Keratinocyte (primary cell): ENCODE data around the gene PABPC3. TPM values are rescaled to one million over a fixed set of nuclear protein-coding genes. Genes with fewer than 3 reads are reported as not detected.

Experiments
- DNase-seq: peaks from one replicate; pipeline ENCODE4 v3.0.0-alpha.2; 2011; ENCODE audit warnings: low read depth, missing footprints, low spot score
- FAIRE-seq: peaks from 2 replicates; lab custom pipeline; 2011; peaks lifted over from hg19 to GRCh38; lab: Jason Lieb, UNC
- H2AFZ ChIP-seq: 2 replicates; pipeline ENCODE4 v1.6.0; 2012; ENCODE audit warnings: low read length, control low read depth, inconsistent platforms; ENCODE audit not compliant: control insufficient read depth
- H3K27ac ChIP-seq: 2 replicates; pipeline ENCODE4 v1.5.1; 2011; ENCODE audit warnings: low read length; ENCODE audit not compliant: control insufficient read depth, insufficient read depth
- H3K27me3 ChIP-seq: 3 replicates; pipeline ENCODE4 v1.6.0; 2011; ENCODE audit warnings: low read length; ENCODE audit not compliant: control insufficient read depth, insufficient read depth; ENCODE audit errors: extremely low read depth
- H3K36me3 ChIP-seq, 2 experiments: 2 replicates in 1 of 2; 3 replicates in 1 of 2; pipeline ENCODE4 v1.5.1; 2011; ENCODE audit warnings: low read length in 2 of 2, mild to moderate bottlenecking in 1 of 2; ENCODE audit not compliant: control insufficient read depth in 2 of 2, insufficient read depth in 2 of 2; ENCODE audit errors: extremely low read depth in 1 of 2
- H3K4me1 ChIP-seq: 3 replicates; pipeline ENCODE4 v1.5.1; 2011; ENCODE audit warnings: low read length; ENCODE audit not compliant: control insufficient read depth, insufficient read depth; ENCODE audit errors: extremely low read depth
- H3K4me2 ChIP-seq: 3 replicates; pipeline ENCODE4 v1.6.0; 2011; ENCODE audit warnings: low read depth, low read length; ENCODE audit not compliant: control insufficient read depth, insufficient read depth; ENCODE audit errors: extremely low read depth
- H3K4me3 ChIP-seq, 3 experiments: fragments of 200-600 bp in 1 of 3; sonication (generic) in 1 of 3; 2 replicates in 2 of 3; 3 replicates in 1 of 3; pipeline ENCODE4 v1.5.1; 2011 to 2016; ENCODE audit warnings: low read length in 3 of 3, mild to moderate bottlenecking in 3 of 3, control low read depth in 2 of 3, inconsistent platforms in 1 of 3, low read depth in 1 of 3, mixed read lengths in 1 of 3, mixed run types in 1 of 3, moderate library complexity in 1 of 3; ENCODE audit not compliant: control insufficient read depth in 2 of 3, insufficient read depth in 2 of 3; ENCODE audit errors: extremely low read depth in 1 of 3
- H3K79me2 ChIP-seq: 2 replicates; pipeline ENCODE4 v1.6.0; 2012; ENCODE audit warnings: low read length; ENCODE audit not compliant: control insufficient read depth, insufficient read depth
- H3K9ac ChIP-seq: 3 replicates; pipeline ENCODE4 v1.6.0; 2011; ENCODE audit warnings: low read length; ENCODE audit not compliant: control insufficient read depth, insufficient read depth; ENCODE audit errors: extremely low read depth
- H3K9me1 ChIP-seq: 3 replicates; pipeline ENCODE4 v1.6.0; 2011; ENCODE audit warnings: low read length; ENCODE audit not compliant: control insufficient read depth, insufficient read depth; ENCODE audit errors: extremely low read depth
- H3K9me3 ChIP-seq: 2 replicates; pipeline ENCODE4 v1.5.1; 2012; ENCODE audit warnings: low read depth, low read length; ENCODE audit not compliant: control insufficient read depth
- H4K20me1 ChIP-seq: 3 replicates; pipeline ENCODE4 v1.6.0; 2011; ENCODE audit warnings: low read length; ENCODE audit not compliant: control insufficient read depth, insufficient read depth; ENCODE audit errors: extremely low read depth
- EZH2 ChIP-seq: IDR thresholded peaks from one replicate; pipeline ENCODE4 v1.6.1; 2012; ENCODE audit warnings: inconsistent platforms, mild to moderate bottlenecking, low read length, moderate library complexity
- dilution Hi-C: fragments of 300-500 bp; cut with MboI; formaldehyde crosslinking; loops from one replicate; pipeline ENCODE4 v1.7.0; 2020; ENCODE audit warnings: low sequenced_read_pairs; ENCODE audit not compliant: extremely low pct_ligation_motif_present
- polyA plus RNA-seq, 5 experiments: library from polyadenylated mRNA; depleted of rRNA in 3 of 5; stranded (reverse) in 3 of 5; stranded (forward) in 1 of 5; unstranded in 1 of 5; fragments of >200 nt; gene quantifications; 1 replicate in 1 of 5; 2 replicates in 3 of 5; 3 replicates in 1 of 5; pipeline versions ENCODE4 v1.2.1 to v1.2.3, GENCODE V29; 2011 to 2012; ENCODE audit warnings: missing spikeins in 2 of 5, low read depth in 1 of 5, low replicate concordance in 1 of 5
- TF ChIP-seq, protein P1 (sequence below), 3 experiments: IDR thresholded peaks in 1 of 3; conservative IDR thresholded peaks in 1 of 3; optimal IDR thresholded peaks in 1 of 3; 2 replicates in 2 of 3; 3 replicates in 1 of 3; pipeline versions ENCODE3 to v1.5.1; 2011; ENCODE audit warnings: low read length in 3 of 3, mild to moderate bottlenecking in 3 of 3, moderate library complexity in 2 of 3, control low read depth in 1 of 3, inconsistent platforms in 1 of 3; ENCODE audit not compliant: insufficient read depth in 2 of 3; ENCODE audit errors: extremely low read depth in 1 of 3

Gene PABPC3
- polyA plus RNA-seq, 1 donor (not counting 4 experiments of a cell fraction or from before 2014, with no cell fraction given), result 0.31 TPM

DNA sequence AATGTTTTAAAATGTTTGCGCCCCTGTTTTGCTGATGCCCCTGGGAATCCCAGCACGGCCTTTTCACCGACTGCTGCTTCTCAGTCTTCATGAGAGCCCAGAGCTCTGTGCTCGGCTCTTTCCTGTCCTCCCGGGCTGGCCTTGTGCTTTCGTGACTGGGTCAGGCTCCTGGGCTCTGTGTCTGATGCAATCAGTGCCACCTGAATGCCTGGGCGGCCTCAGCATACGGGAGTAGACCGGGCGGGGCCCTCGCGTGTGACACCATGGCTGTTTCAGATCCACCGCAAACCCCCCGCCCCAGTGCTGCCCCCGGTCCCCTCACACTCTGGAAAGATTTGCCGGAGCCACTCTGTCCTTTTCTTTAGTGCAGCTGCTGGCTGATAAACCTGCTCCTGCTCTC, 21.4 kb downstream of the PABPC3 start:
- no peaks in the 10 kb centered on the region for H3K79me2 ChIP-seq
- peaks cover 4% of the 10 kb centered on the region for H3K27me3 ChIP-seq
- no peaks in the 10 kb centered on the region for H4K20me1 ChIP-seq
- H3K4me1 ChIP-seq, result peaks cover 4% of the 10 kb centered on the region
- H3K4me3 ChIP-seq, result no peak overlapping the region
- dilution Hi-C loops, result no loop called here
- H3K27ac ChIP-seq, result no peak overlapping the region
- H2AFZ ChIP-seq, result no peak overlapping the region
- H3K9me3 ChIP-seq, result no peaks in the 10 kb centered on the region
- no peaks in the 10 kb centered on the region for H3K9me1 ChIP-seq
- H3K36me3 ChIP-seq, result no peaks in the 10 kb centered on the region
- TF ChIP-seq, protein P1, sequence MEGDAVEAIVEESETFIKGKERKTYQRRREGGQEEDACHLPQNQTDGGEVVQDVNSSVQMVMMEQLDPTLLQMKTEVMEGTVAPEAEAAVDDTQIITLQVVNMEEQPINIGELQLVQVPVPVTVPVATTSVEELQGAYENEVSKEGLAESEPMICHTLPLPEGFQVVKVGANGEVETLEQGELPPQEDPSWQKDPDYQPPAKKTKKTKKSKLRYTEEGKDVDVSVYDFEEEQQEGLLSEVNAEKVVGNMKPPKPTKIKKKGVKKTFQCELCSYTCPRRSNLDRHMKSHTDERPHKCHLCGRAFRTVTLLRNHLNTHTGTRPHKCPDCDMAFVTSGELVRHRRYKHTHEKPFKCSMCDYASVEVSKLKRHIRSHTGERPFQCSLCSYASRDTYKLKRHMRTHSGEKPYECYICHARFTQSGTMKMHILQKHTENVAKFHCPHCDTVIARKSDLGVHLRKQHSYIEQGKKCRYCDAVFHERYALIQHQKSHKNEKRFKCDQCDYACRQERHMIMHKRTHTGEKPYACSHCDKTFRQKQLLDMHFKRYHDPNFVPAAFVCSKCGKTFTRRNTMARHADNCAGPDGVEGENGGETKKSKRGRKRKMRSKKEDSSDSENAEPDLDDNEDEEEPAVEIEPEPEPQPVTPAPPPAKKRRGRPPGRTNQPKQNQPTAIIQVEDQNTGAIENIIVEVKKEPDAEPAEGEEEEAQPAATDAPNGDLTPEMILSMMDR (optimal IDR thresholded peaks at IDR 0.05 in 1 of 3, IDR thresholded peaks at IDR 0.05 in 1 of 3, conservative IDR thresholded peaks at IDR 0.05 in 1 of 3; ENCODE audit: extremely low read depth in 1 of 3, insufficient read depth in 2 of 3, low read length in 3 of 3), result no peak
- no peak for TF ChIP-seq EZH2
- no peak overlapping the region for H3K9ac ChIP-seq
- DNase-seq, result no peak
- H3K4me2 ChIP-seq, result no peak overlapping the region
- no peak for FAIRE-seq

DNA sequence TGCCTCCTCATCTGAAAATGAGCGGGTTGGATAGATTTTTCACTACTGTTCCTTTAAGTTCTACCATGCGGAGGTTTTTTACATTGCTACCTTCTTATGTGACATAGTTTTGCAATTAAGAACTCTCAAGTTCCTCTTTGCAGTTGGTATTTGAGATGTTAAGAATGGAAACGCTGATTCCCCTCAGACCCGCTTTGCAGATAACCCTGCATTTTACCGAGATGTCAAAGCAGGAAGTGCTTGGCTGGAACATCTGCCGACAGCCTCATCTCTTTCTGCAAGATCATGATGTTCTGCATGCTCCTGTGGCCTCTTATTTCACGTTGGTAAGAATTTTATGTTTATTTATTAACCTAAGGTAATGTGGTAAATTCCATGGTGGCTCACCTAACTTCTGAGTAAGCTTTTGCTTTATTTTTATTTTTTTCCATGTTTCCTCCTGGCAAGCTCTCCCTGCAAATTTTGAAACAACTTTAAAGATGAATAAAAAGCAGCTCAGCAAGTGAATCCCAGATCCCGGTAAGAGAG, 22.5 kb downstream of the PABPC3 start:
- H4K20me1 ChIP-seq, result no peaks in the 10 kb centered on the region
- dilution Hi-C loops, result no loop called here

GRCh38 chr13:25130944-25131343, 35.0 kb downstream of the PABPC3 start:
- dilution Hi-C loops, result no loop called here

More for the DNA sequence above, 22.5 kb downstream of the PABPC3 start:
- H3K9me3 ChIP-seq, result no peaks in the 10 kb centered on the region
- H3K27ac ChIP-seq, result no peak overlapping the region
- no peak for FAIRE-seq
- no peaks in the 10 kb centered on the region for H3K9me1 ChIP-seq
- H3K4me1 ChIP-seq, result peaks cover 4% of the 10 kb centered on the region
- no peak overlapping the region for H3K4me3 ChIP-seq
- no peak overlapping the region for H3K4me2 ChIP-seq
- no peak for TF ChIP-seq EZH2
- no peaks in the 10 kb centered on the region for H3K36me3 ChIP-seq
- H3K9ac ChIP-seq, result no peak overlapping the region
- DNase-seq, result no peak
- no peaks in the 10 kb centered on the region for H3K79me2 ChIP-seq
- no peak overlapping the region for H2AFZ ChIP-seq
- peaks cover 4% of the 10 kb centered on the region for H3K27me3 ChIP-seq

More at GRCh38 chr13:25130944-25131343, 35.0 kb downstream of the PABPC3 start:
- DNase-seq (no peak), FAIRE-seq (no peak)
- no peaks in the 10 kb centered on the region for H3K79me2 ChIP-seq
- no peaks in the 10 kb centered on the region for H3K36me3 ChIP-seq
- no peak overlapping the region for H2AFZ ChIP-seq
- H3K4me1 ChIP-seq, result no peaks in the 10 kb centered on the region
- TF ChIP-seq EZH2, result no peak
- TF ChIP-seq, protein P1 (optimal IDR thresholded peaks at IDR 0.05 in 1 of 3, IDR thresholded peaks at IDR 0.05 in 1 of 3, conservative IDR thresholded peaks at IDR 0.05 in 1 of 3; ENCODE audit: extremely low read depth in 1 of 3, insufficient read depth in 2 of 3, low read length in 3 of 3), result no peak
- H3K9me3 ChIP-seq, result no peaks in the 10 kb centered on the region
- no peak overlapping the region for H3K27ac ChIP-seq
- peaks cover 15% of the 10 kb centered on the region for H3K27me3 ChIP-seq
- H3K9me1 ChIP-seq, result no peaks in the 10 kb centered on the region
- H4K20me1 ChIP-seq, result no peaks in the 10 kb centered on the region
- no peak overlapping the region for H3K9ac ChIP-seq
- no peak overlapping the region for H3K4me3 ChIP-seq
- no peak overlapping the region for H3K4me2 ChIP-seq
